HepG2 (cell line): ENCODE measurements around the gene CCDC88C. TPM values are rescaled to one million over a fixed set of nuclear protein-coding genes. Genes with fewer than 3 reads are reported as not detected.

Experiments used
- ATAC-seq: fragments of 200-7000 bp; cut with Tn5 transposase; 3 replicates; pipeline ENCODE4 v1.9.1; 2020; ENCODE audit warnings: mild to moderate bottlenecking, moderate library complexity
- BruUV-seq: library from RNA; stranded (reverse); fragments of 400-500 nt; replicated peaks from 2 replicates; lab custom pipeline; 2021; lab: Mats Ljungman, UMichigan
- CTCF ChIA-PET: fragments of 300-600 bp; formaldehyde crosslinking; extraction: SDS; loops from one replicate; lab custom pipeline; 2021; ENCODE audit warnings: low total read pairs, inconsistent platforms, low intra/inter-chr PET ratio; lab: Yijun Ruan, JAX
- POLR2A ChIA-PET: fragments of 350-600 bp; sonication (Branson Sonifier 250); formaldehyde crosslinking; loops from one replicate; lab custom pipeline; 2020; ENCODE audit warnings: antibody characterized with exemption, inconsistent platforms; lab: Yijun Ruan, JAX
- DNase-seq: peaks from one replicate; pipeline ENCODE4 v3.0.0-alpha.2; 2015; ENCODE audit warnings: low spot score
- FAIRE-seq: peaks from 3 replicates; lab custom pipeline; 2011; peaks lifted over from hg19 to GRCh38; lab: Jason Lieb, UNC
- H2AFZ ChIP-seq: one replicate; pipeline ENCODE4 v1.6.1; 2011; ENCODE audit warnings: low read length, inconsistent platforms
- H3K27ac ChIP-seq: fragments of 300-600 bp; 3 replicates; pipeline ENCODE4 v1.8.0; 2011; ENCODE audit warnings: mixed run types, mild to moderate bottlenecking, mixed read lengths, low read length, inconsistent platforms; ENCODE audit not compliant: insufficient read depth; ENCODE audit errors: extremely low read length
- H3K27me3 ChIP-seq, 2 experiments: fragments of 200-600 bp in 1 of 2; 2 replicates in 1 of 2; 3 replicates in 1 of 2; pipeline versions ENCODE4 v1.6.0 to v1.8.0; 2011; ENCODE audit warnings: low read length in 2 of 2, mild to moderate bottlenecking in 2 of 2, moderate library complexity in 2 of 2, inconsistent platforms in 1 of 2; ENCODE audit not compliant: insufficient read depth in 2 of 2, control insufficient read depth in 1 of 2
- H3K36me3 ChIP-seq, 2 experiments: fragments of 200-600 bp in 1 of 2; replicated peaks in 1 of 2; 2 replicates in 1 of 2; 3 replicates in 1 of 2; pipeline versions ENCODE4 v1.5.1 to v1.8.0; 2011; ENCODE audit warnings: low read length in 2 of 2, inconsistent platforms in 1 of 2; ENCODE audit not compliant: insufficient read depth in 2 of 2, control insufficient read depth in 1 of 2
- H3K4me1 ChIP-seq: 2 replicates; pipeline ENCODE4 v1.5.1; 2012; ENCODE audit warnings: low read length, inconsistent platforms; ENCODE audit not compliant: insufficient read depth
- H3K4me2 ChIP-seq: 2 replicates; pipeline ENCODE4 v1.6.0; 2011; ENCODE audit warnings: low read depth, low read length, inconsistent platforms
- H3K4me3 ChIP-seq, 3 experiments: fragments of 200-600 bp in 1 of 3; sonication (generic), shearing (Covaris generic) in 1 of 3; replicated peaks in 1 of 3; 2 replicates each; pipeline ENCODE4 v1.5.1; 2011 to 2016; ENCODE audit warnings: low read length in 3 of 3, inconsistent platforms in 2 of 3, low read depth in 2 of 3, mild to moderate bottlenecking in 2 of 3, control low read depth in 1 of 3, mixed read lengths in 1 of 3; ENCODE audit not compliant: insufficient read depth in 1 of 3
- H3K79me2 ChIP-seq: one replicate; pipeline ENCODE4 v1.6.1; 2011; ENCODE audit warnings: low read length, inconsistent platforms; ENCODE audit not compliant: insufficient read depth
- H3K9ac ChIP-seq: 2 replicates; pipeline ENCODE4 v1.6.0; 2011; ENCODE audit warnings: mild to moderate bottlenecking, low read depth, low read length, inconsistent platforms; ENCODE audit not compliant: insufficient read depth
- H3K9me3 ChIP-seq: 2 replicates; pipeline ENCODE4 v1.5.1; 2012; ENCODE audit warnings: mild to moderate bottlenecking, low read length
- H4K20me1 ChIP-seq: 2 replicates; pipeline ENCODE4 v1.6.0; 2011; ENCODE audit warnings: inconsistent platforms, mild to moderate bottlenecking, low read length, moderate library complexity; ENCODE audit not compliant: insufficient read depth
- MED13 ChIP-seq: sonication (generic); formaldehyde crosslinking; IDR thresholded peaks from 2 replicates; pipeline ENCODE4 v1.5.0; 2020; ENCODE audit warnings: missing genetic modification reagents
- TFDP2 ChIP-seq: sonication (generic); formaldehyde crosslinking; IDR thresholded peaks from 2 replicates; pipeline ENCODE4 v1.4.0; 2020; ENCODE audit warnings: missing genetic modification reagents
- WGBS: methylation state at CpG from one replicate; pipeline ENCODE4 v1.1.6; 2017; ENCODE audit warnings: low lambda C conversion rate; 5-methylcytosine and 5-hydroxymethylcytosine counted together
- in situ Hi-C: cut with HindIII; loops from 2 replicates; pipeline ENCODE4 v1.10.0; 2017; ENCODE audit warnings: low pct_unique_long_range_greater_than_20kb; ENCODE audit not compliant: extremely low pct_ligation_motif_present
- intact Hi-C: fragments of 100-400 bp; cut with micrococcal nuclease; formaldehyde crosslinking; loops from one replicate; pipeline ENCODE4 v1.10.0; 2022; ENCODE audit not compliant: unreplicated experiment
- polyA plus RNA-seq, 8 experiments: library from polyadenylated mRNA; depleted of rRNA in 3 of 8; stranded (reverse) in 7 of 8; unstranded in 1 of 8; fragments of >200 nt; fragmentation: Illumina TruSeq in 4 of 8; extraction: Trizol in 4 of 8; gene quantifications; 2 replicates each; pipeline versions ENCODE4 v1.2.1 to v1.2.3, GENCODE V29; 2011 to 2016; ENCODE audit warnings: low read depth in 4 of 8, missing spikeins in 1 of 8, mixed read lengths in 1 of 8; ENCODE audit not compliant: insufficient read depth in 1 of 8
- total RNA-seq, 5 experiments: library from RNA; depleted of rRNA; stranded (reverse); fragments of >200 nt; fragmentation: Illumina TruSeq; extraction: Trizol; gene quantifications; 2 replicates each; pipeline ENCODE4 v1.2.3, GENCODE V29; 2016; ENCODE audit warnings: low read depth in 1 of 5
- TF ChIP-seq, protein P1 (sequence below): sonication (generic); formaldehyde crosslinking; IDR thresholded peaks from 2 replicates; pipeline ENCODE4 v1.8.1; 2022; ENCODE audit warnings: mild to moderate bottlenecking, missing genetic modification reagents
- TF ChIP-seq, protein P2 (sequence below): sonication (generic); formaldehyde crosslinking; IDR thresholded peaks from 2 replicates; pipeline ENCODE4 v1.5.0; 2020; ENCODE audit warnings: mild to moderate bottlenecking, missing genetic modification reagents

Gene CCDC88C
- total and polyA plus RNA-seq, 2 of the 13 experiments (the other 11 are each of a cell fraction or from before 2014, with no cell fraction given): 3.6 to 11.7 TPM

GRCh38 chr14:91346838-91347173, 70.8 kb downstream of the CCDC88C start:
- FAIRE-seq (no peak), DNase-seq (no peak), ATAC-seq (no peak)
- H2AFZ ChIP-seq: no peak overlapping the region
- H3K9me3 ChIP-seq: no peaks in the 10 kb centered on the region
- H3K9ac ChIP-seq: no peak overlapping the region
- in situ Hi-C loops (no loop called here), intact Hi-C loops (no loop called here)
- no peak overlapping the region for H3K4me2 ChIP-seq
- H4K20me1 ChIP-seq: no peaks in the 10 kb centered on the region
- H3K27ac ChIP-seq: no peak overlapping the region
- ChIA-PET POLR2A (no interaction called here), CTCF (no interaction called here)
- no peak overlapping the region for H3K4me3 ChIP-seq
- H3K27me3 ChIP-seq: no peaks in the 10 kb centered on the region
- H3K79me2 ChIP-seq: no peaks in the 10 kb centered on the region
- H3K36me3 ChIP-seq: no peaks in the 10 kb centered on the region; a peak in 1 of 5 replicates
- no TSS peak for BruUV-seq
- 95% methylated on average over 4 of the region's 4 CpGs for WGBS
- TF ChIP-seq MED13 (CRISPR knock-in tag) (no peak), TFDP2 (CRISPR knock-in tag) (no peak)
- TF ChIP-seq, protein P1, sequence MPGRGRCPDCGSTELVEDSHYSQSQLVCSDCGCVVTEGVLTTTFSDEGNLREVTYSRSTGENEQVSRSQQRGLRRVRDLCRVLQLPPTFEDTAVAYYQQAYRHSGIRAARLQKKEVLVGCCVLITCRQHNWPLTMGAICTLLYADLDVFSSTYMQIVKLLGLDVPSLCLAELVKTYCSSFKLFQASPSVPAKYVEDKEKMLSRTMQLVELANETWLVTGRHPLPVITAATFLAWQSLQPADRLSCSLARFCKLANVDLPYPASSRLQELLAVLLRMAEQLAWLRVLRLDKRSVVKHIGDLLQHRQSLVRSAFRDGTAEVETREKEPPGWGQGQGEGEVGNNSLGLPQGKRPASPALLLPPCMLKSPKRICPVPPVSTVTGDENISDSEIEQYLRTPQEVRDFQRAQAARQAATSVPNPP (CRISPR knock-in tag): no peak
- TF ChIP-seq, protein P2, sequence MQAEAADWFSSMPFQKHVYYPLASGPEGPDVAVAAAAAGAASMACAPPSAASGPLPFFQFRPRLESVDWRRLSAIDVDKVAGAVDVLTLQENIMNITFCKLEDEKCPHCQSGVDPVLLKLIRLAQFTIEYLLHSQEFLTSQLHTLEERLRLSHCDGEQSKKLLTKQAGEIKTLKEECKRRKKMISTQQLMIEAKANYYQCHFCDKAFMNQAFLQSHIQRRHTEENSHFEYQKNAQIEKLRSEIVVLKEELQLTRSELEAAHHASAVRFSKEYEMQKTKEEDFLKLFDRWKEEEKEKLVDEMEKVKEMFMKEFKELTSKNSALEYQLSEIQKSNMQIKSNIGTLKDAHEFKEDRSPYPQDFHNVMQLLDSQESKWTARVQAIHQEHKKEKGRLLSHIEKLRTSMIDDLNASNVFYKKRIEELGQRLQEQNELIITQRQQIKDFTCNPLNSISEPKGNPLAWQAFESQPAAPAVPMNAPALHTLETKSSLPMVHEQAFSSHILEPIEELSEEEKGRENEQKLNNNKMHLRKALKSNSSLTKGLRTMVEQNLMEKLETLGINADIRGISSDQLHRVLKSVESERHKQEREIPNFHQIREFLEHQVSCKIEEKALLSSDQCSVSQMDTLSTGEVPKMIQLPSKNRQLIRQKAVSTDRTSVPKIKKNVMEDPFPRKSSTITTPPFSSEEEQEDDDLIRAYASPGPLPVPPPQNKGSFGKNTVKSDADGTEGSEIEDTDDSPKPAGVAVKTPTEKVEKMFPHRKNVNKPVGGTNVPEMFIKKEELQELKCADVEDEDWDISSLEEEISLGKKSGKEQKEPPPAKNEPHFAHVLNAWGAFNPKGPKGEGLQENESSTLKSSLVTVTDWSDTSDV (CRISPR knock-in tag): no peak
- no peaks in the 10 kb centered on the region for H3K4me1 ChIP-seq
